Epithelial cell of proximal tubule (primary cell): ENCODE results near the gene ZBTB47. TPM values are rescaled to one million over a fixed set of nuclear protein-coding genes. Genes with fewer than 3 reads are reported as not detected.

Source experiments
- DNase-seq: peaks from one replicate; pipeline ENCODE4 v3.0.0-alpha.2; 2011; ENCODE audit warnings: low read depth
- H3K4me3 ChIP-seq: 2 replicates; pipeline ENCODE4 v1.5.1; 2011; ENCODE audit warnings: low read depth, mild to moderate bottlenecking, low read length
- total RNA-seq: library from RNA; depleted of rRNA; stranded (reverse); fragments of >200 nt; gene quantifications from 2 replicates; pipeline ENCODE4 v1.2.3, GENCODE V29; 2015
- TF ChIP-seq, protein P1 (sequence below): conservative IDR thresholded peaks from 2 replicates; pipeline ENCODE4 v1.5.1; 2012; ENCODE audit warnings: low read depth, mild to moderate bottlenecking, low read length

The ZBTB47 gene
- total RNA-seq, 1 donor from 2014 or later: 5.6 TPM

DNA sequence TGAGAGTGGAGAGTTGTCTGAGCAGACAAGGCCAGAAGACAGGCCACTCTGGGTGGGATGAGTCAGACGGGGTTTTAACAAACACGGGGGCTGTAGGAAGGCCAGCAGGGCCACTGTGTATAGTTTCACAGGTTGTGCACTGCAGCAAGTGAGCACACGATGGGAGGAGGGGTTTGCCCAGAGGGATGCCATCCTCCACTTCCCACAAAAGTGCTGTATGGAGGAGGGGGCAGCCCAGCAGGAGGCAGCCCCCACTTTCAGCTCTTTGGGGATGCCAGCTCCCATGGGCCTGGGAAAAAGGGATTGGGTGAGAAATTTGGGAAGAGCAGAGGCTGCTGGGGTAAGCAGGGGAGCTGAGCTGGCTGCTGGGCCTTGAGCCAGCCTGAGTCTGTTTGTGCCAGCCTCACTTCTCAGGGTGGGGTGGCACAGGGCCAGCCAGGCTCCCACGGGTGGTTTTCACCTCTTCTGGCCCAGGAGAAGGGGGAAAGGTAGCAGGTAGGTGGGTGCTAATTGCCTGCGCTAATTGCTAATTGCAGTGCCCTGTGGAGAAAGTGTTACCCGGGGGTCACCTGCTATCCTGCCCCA, 6.7 kb downstream of the ZBTB47 start:
- no peak for DNase-seq
- TF ChIP-seq, protein P1, sequence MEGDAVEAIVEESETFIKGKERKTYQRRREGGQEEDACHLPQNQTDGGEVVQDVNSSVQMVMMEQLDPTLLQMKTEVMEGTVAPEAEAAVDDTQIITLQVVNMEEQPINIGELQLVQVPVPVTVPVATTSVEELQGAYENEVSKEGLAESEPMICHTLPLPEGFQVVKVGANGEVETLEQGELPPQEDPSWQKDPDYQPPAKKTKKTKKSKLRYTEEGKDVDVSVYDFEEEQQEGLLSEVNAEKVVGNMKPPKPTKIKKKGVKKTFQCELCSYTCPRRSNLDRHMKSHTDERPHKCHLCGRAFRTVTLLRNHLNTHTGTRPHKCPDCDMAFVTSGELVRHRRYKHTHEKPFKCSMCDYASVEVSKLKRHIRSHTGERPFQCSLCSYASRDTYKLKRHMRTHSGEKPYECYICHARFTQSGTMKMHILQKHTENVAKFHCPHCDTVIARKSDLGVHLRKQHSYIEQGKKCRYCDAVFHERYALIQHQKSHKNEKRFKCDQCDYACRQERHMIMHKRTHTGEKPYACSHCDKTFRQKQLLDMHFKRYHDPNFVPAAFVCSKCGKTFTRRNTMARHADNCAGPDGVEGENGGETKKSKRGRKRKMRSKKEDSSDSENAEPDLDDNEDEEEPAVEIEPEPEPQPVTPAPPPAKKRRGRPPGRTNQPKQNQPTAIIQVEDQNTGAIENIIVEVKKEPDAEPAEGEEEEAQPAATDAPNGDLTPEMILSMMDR: no peak
- no peak overlapping the region for H3K4me3 ChIP-seq

DNA sequence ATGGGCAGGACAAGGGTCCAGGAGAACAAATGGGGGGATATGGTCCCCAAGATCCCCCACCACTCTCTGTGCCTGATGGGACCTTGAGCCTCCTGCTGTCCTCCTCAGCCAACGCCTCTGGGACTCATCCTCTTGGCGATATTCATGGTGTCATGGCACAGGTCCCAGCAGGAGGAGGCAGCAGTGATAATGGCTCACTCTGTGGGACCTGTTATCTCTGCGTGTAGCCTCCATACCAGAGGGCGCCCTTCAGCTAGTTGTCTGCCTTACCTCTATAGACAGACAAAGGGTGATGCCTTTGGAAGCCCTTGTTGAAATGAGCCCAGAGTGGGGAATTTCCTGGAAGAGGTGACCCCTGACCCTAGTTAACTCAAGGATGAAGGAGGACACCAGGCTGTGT, 7.4 kb downstream of the ZBTB47 start:
- DNase-seq: no peak
- H3K4me3 ChIP-seq: no peak overlapping the region
- TF ChIP-seq, protein P1: peak; percentile 23

DNA sequence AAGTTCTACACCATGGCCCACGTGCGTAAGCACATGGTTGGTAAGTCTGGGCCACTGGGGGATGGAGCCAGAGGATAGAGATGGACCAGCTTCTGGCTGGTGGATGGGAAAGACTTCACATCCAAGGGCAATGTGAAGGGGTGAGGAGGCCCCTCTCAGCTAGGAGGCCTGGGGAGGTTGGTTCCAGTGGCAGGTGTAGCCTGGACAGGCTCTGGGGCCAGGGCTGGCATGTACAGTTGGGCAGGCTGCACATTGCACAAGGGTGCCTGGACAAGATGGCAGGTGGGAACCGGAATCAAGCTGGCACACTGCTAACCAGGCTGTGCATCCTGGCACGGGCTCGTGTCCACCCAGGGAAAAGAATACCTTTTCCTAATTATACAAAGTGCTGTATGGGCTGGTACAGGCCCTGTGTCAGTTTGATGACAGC, 8.1 kb downstream of the ZBTB47 start:
- TF ChIP-seq, protein P1: no peak
- H3K4me3 ChIP-seq: no peak overlapping the region
- no peak for DNase-seq

DNA sequence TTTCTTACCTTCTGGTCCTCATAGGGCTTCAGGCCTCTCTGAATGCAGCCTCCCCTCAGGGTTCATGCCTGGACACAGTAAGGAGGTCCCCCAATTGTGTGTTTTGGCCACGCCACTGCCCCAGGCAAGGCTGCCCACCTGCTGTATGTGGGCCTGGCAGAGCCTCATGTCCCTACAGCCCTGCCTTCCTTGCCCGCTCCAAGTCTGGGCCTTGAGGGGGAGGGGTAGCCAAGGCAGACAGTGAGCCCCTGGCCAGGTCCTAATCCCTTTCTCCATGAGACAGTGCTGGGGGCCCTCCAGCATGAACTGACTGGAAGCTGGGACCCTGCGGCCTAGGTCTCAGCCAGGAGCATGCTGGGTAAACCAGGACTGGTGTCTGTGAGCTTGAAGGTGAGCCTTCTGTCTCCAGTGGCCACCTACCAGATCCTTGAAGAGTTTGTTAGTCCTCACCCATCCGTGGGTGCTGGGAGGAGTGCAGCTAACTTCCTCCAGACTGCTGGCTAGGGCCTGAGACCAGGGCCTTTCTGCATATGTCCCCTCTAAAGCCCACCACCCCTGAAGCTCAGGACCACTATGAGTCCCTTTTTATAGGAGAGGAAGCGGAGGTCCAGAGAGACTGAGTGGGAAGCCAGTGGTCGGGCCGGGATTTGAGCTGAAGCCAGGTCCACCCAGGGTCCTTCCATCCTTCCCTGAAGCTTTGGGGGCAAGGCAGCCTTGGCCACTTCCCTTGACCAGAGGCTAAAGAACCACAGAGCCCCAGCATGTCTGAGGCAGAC, 8.7 kb downstream of the ZBTB47 start:
- no peak for DNase-seq
- TF ChIP-seq, protein P1: no peak
- H3K4me3 ChIP-seq: no peak overlapping the region

DNA sequence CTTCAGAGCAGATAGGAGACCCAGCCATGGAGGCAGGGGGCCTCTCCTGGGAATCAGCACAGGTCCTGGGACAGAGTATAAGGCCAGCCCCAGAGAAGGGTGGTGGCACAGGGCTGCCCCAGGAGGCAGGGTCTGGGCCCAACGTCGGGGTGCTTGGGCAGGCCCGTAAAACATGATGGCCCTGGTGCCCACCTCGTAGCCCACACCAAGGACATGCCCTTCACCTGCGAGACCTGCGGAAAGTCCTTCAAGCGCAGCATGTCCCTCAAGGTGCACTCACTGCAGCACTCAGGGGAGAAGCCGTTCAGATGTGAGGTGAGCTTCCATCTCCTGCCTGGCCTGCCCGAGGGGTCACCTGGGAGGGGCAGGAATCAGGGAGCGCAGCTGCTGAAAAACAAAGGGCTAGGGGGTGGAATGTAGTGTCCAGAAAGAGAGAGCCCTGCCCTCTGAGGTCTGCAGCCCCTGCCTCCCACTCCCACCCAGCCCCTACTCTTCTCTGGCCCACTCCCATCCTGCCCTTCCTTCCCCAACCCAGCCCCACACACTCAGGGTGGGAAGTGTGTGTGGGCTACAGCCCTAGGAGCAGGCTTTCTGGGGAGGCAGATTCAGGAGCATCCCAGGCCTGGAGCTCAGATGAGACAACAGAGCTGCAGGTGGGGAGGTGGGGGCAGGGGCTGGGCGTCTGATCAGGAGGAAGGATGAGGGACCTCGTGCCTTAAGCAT, 9.5 kb downstream of the ZBTB47 start:
- no peak overlapping the region for H3K4me3 ChIP-seq
- TF ChIP-seq, protein P1: no peak
- no peak for DNase-seq

DNA sequence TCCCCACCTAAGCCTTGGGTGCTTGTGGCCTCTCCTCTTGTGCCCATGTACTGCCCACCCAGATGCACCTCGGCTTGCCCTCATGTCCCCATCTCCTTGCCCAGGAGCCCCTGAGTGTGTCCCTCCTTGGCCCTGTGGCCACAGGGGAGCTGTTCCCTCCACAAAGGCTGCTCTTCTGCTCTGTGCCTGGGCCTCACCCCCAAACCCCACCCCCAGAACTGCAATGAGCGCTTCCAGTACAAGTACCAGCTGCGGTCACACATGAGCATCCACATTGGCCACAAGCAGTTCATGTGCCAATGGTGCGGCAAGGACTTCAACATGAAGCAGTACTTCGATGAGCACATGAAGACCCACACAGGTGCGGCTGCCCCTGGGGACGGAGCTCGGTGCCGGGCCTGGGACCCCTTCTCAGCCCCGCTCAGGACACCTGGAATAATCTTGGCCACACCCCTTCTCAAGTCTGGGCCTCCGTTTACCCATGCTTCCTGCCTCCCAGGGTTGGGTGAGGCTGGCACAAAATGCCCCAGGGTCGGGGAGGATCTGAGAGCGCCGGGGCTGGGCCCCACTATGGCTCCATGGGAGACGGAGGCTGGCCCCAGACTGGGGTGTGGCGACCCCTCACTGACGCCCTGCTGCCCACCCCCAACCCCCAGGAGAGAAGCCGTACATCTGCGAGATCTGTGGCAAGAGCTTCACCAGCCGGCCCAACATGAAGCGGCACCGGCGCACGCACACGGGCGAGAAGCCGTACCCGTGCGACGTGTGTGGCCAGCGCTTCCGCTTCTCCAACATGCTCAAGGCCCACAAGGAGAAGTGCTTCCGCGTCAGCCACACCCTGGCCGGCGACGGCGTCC, 10.3 kb downstream of the ZBTB47 start:
- DNase-seq: no peak
- TF ChIP-seq, protein P1: no peak
- no peak overlapping the region for H3K4me3 ChIP-seq
